Cardiac fibroblast (primary cell): ENCODE measurements around the gene SMARCD1.

Experiments
- DNase-seq, 2 donors: peaks; one replicate each; pipeline versions ENCODE4 v3.0.0 to v3.0.0-alpha.2; 2010; ENCODE audit warnings: low read depth in 2 of 2
- H3K4me3 ChIP-seq, 2 donors: replicated peaks in 1 of 2; 1 replicate in 1 of 2; 2 replicates in 1 of 2; pipeline ENCODE4 v1.5.1; 2011; ENCODE audit warnings: low read depth in 2 of 2, low read length in 2 of 2, mild to moderate bottlenecking in 2 of 2, moderate library complexity in 1 of 2
- TF ChIP-seq, protein P1 (sequence below): IDR thresholded peaks from one replicate; pipeline ENCODE4 v1.5.1; 2011; ENCODE audit warnings: low read depth, mild to moderate bottlenecking, low read length, inconsistent platforms

SMARCD1 gene

DNA sequence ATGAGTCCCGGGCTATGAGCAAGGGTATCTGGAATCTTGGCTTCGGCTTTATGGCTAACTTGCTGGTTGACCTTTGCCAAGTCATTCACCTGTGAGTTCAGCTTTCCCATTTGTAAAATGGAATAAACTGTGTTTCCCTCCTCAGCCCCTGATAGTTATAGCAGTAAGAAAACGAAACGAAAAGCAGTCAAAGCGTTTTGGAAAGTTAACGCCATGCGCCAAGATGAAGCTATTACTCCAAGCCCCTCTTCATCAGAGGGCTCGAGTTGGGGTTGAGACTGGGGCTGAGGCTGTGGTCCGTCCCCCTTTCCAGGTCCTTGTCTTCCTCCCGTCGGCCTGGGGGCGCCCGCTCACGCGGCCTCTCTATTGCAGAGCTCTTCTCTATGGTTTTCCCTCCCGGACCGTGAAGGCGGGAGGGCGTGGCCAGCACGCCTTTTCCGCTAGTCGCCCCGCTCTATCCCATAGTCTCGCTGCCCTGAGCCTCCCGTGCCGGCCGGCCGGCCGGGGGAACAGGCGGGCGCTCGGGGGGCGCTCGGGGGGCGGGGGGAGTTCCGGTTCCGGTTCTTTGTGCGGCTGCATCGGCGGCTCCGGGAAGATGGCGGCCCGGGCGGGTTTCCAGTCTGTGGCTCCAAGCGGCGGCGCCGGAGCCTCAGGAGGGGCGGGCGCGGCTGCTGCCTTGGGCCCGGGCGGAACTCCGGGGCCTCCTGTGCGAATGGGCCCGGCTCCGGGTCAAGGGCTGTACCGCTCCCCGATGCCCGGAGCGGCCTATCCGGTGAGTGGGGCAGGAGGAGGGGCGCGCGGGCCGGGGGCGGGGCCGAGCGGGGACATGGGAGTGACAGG is at the start of gene SMARCD1:
Gene SMARCD1, plus strand, starts transcription at position 568 of the 840 bp plus-strand sequence. Its CDS starts 28 bp downstream, at position 596.
- peak; percentile 89 to 95 for DNase-seq
- TF ChIP-seq, protein P1, sequence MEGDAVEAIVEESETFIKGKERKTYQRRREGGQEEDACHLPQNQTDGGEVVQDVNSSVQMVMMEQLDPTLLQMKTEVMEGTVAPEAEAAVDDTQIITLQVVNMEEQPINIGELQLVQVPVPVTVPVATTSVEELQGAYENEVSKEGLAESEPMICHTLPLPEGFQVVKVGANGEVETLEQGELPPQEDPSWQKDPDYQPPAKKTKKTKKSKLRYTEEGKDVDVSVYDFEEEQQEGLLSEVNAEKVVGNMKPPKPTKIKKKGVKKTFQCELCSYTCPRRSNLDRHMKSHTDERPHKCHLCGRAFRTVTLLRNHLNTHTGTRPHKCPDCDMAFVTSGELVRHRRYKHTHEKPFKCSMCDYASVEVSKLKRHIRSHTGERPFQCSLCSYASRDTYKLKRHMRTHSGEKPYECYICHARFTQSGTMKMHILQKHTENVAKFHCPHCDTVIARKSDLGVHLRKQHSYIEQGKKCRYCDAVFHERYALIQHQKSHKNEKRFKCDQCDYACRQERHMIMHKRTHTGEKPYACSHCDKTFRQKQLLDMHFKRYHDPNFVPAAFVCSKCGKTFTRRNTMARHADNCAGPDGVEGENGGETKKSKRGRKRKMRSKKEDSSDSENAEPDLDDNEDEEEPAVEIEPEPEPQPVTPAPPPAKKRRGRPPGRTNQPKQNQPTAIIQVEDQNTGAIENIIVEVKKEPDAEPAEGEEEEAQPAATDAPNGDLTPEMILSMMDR = peak; percentile 31

DNA sequence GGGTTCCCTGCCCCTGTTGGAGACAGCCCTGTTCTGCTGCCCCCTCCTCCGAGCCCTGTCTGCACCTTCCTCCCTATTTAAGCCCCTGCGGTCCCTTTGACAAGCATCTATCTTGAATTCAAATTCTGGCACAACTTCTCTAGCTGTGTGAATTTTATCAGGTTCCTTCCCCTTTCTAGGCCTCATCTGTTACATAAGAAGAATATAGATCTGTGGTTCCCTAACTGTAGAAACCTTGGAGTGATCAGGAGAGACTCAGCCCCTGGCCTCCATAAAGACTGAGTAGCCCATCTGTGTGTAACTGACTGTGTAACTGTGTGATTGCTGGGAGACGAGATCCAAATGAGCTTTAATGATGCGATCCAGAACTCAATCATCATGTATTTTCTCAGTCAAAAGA is 46.8 kb upstream of the SMARCD1 start:
- TF ChIP-seq, protein P1 = no peak
- DNase-seq = no peak

More for the DNA sequence above, at the start of gene SMARCD1:
- H3K4me3 ChIP-seq = peak within 1 kb of the TSS; percentile 68 to 70

DNA sequence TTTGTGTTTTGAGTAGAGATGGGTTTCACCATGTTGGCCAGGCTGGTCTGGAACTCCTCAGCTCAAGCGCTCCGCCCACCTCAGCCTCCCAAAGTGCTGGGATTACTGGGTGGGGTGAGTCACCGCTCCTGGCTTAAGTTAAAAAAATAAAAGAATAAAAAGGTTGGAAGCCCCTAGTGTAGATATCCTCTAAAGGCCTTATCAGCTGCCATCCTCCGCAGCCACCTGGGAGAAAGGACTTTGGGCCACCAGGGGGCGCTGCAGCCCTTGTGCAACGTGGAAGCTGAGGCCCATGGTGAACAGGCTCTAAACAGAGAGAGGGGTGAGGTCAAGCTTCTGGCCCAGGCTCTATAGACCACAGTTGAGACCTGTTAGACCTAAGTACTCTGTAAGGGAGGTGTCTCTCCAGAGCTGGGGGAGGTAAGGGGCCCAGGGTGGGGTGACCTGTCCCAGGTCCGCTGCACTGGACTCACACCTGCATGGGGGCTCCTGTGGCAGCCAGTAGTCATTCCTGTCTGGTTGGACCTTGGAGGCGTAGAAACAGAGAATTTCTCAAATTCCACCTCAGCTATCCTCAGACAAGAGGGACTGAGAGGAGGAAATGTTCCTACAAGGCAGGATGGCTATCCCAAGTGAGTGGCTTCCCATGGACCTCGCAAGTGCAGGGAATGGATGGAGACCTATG is 45.8 kb upstream of the SMARCD1 start:
- DNase-seq = peak; percentile 80 to 84
- TF ChIP-seq, protein P1 = peak; percentile 95
- H3K4me3 ChIP-seq = no peak overlapping the region

More for the DNA sequence above, 46.8 kb upstream of the SMARCD1 start:
- no peak overlapping the region for H3K4me3 ChIP-seq

DNA sequence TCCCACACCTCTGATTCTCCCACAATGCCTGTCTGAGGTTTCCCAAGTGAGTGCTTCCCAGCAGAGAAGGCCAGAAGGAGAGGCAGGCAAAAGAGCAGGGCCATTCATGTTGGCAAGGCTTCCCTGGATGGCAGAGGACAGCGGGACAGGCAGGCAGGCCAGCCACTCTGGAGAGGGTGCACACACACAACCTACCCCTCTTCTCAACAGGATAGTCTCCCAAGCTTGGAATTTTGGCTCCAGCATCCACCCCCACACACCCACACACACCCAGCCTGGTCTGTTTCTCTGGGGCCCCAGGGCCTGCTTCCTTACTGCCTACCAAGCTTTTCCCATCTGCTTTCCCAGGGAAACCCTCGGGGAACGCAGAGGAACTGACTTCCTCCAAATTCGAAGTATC is 44.5 kb upstream of the SMARCD1 start:
- H3K4me3 ChIP-seq = no peak overlapping the region
- TF ChIP-seq, protein P1 = no peak
- DNase-seq = no peak

DNA sequence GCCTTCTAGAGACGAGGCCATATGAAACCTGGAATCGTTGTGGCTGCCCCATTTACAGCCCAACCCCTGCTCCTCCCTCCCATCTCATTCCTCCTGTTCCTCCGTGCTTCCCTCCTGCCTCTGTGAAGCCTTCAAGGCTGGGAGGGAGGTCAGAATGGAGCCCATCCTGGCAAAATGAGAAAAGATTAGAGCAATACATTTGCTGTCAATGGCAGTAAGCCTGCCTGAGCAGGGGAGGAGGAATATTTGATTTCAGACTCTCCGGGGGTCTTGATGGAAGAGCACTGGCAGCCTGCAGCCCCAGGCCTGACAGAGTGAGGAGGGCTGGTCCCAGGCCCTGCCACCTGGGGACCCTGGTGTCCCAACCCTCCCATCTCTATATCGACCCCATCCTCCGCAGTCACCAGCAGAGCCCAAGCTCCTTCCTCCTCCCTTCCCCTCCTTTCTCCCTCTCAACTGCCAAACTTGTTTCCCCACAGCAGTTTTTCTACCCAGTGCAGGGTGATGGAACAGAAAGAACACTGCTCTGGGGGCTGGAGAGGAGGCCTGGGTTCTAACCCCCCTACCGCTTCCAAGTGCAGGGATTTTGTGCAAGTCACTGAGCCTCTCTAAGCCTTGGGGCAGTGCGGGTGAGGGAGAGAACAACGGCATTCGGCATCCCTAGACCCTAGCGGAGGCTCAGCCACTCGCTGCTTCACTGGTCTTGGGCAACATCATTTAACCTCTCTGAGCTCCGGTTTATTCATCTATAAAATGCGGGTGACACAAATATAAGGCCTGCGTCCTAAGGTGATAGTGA is 43.9 kb upstream of the SMARCD1 start:
- H3K4me3 ChIP-seq = no peak overlapping the region
- TF ChIP-seq, protein P1 = no peak
- no peak for DNase-seq

DNA sequence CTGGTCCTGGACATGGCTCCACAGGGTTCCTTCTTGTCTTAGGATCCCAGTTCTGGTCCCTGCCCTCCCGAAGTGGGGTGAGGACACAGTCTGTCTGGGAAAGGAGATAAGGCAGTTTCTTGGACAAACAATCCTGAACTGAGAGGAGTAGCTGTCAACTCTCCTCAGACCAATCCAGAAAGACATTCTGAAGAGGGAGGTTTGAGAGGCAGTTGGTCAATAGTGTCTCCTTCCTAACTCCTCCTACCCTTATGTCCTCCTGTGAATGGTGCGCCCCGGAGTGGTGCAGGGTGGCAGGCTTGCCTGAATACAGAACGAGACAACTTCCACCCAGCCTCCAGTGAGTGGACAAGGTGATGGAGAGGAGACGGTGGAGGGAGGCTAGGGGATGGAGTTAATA is 43.2 kb upstream of the SMARCD1 start:
- no peak overlapping the region for H3K4me3 ChIP-seq
- DNase-seq = no peak
- TF ChIP-seq, protein P1 = no peak
